Measurements from ENCODE around the gene HOXC9. TPM values are rescaled to one million over a fixed set of nuclear protein-coding genes. Genes with fewer than 3 reads are reported as not detected.

The HOXC9 gene
- total and polyA plus RNA-seq, 4 donors: not detected

DNA sequence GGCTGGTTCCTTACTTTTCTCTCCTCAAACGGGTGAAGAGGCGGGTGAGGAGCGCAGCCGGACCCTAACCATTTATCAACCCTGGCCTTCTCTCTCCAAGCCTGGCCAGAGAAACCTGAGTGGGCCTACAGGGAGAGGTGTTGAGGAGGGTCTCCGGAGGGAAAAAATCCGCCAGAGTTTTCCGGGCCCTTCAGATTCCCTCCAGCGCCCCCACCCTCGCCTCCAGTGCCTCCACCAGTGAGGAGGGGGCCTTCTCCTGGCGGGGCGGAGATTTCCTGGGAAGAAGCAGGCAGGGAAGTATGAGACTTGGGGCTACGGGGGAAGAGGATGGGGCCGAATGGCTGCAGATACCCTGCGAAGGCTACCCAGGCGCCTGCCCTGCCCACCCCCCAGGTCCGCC, 31.5 kb downstream of the HOXC9 start:
- Histone ChIP-seq H3K4me3 (ENCODE audit: low read depth in 1 of 3, low read length in 3 of 3) (no peak overlapping the region), H3K9me3 (ENCODE audit: control insufficient read depth in 4 of 4, low read length in 3 of 4) (peaks cover 0 to 3% (median 0%) of the 10 kb centered on the region in 4 donors), H3K27ac (ENCODE audit: low read depth in 1 of 2, low read length in 2 of 2) (no peak overlapping the region), H3K27me3 (ENCODE audit: control insufficient read depth in 4 of 4, insufficient read depth in 4 of 4, low read length in 3 of 4) (peaks cover 14 to 31% (median 27%) of the 10 kb centered on the region in 4 donors), H3K9ac (ENCODE audit: low read depth in 1 of 2, low read length in 2 of 2) (no peak overlapping the region), H3K4me1 (ENCODE audit: control insufficient read depth in 4 of 4, insufficient read depth in 4 of 4, low read length in 3 of 4) (peaks cover 0 to 20% (median 4%) of the 10 kb centered on the region in 4 donors), H3K36me3 (ENCODE audit: control insufficient read depth in 4 of 4, insufficient read depth in 3 of 4, low read depth in 1 of 4, low read length in 3 of 4) (no peaks in the 10 kb centered on the region)
- 29% methylated on average over 16 of the region's 16 CpGs for WGBS
- TF ChIP-seq HNF4A (conservative IDR thresholded peaks at IDR 0.05): no peak
- TF ChIP-seq, protein P1, sequence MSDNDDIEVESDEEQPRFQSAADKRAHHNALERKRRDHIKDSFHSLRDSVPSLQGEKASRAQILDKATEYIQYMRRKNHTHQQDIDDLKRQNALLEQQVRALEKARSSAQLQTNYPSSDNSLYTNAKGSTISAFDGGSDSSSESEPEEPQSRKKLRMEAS (IDR thresholded peaks at IDR 0.05): no peak
- TF ChIP-seq NR2F2 (IDR thresholded peaks at IDR 0.05): no peak
- TF ChIP-seq CTCF (IDR thresholded peaks at IDR 0.05; ENCODE audit: low read depth, low read length, missing input control): no peak
- no peak for TF ChIP-seq SP1 (IDR thresholded peaks at IDR 0.05)
- TF ChIP-seq YY1 (IDR thresholded peaks at IDR 0.05): no peak
- TF ChIP-seq FOXA1 (IDR thresholded peaks at IDR 0.05): no peak
- no peak for TF ChIP-seq TAF1 (conservative IDR thresholded peaks at IDR 0.05)
- TF ChIP-seq RXRA (IDR thresholded peaks at IDR 0.05): no peak
- TF ChIP-seq JUND (IDR thresholded peaks at IDR 0.05): no peak
- TF ChIP-seq FOXA2 (IDR thresholded peaks at IDR 0.05): no peak
- TF ChIP-seq RAD21 (IDR thresholded peaks at IDR 0.05): no peak
- no peak for TF ChIP-seq ZBTB33 (IDR thresholded peaks at IDR 0.05)
- no peak for TF ChIP-seq ATF3 (IDR thresholded peaks at IDR 0.05)
- no peak for DNase-seq (ENCODE audit: low spot score)

DNA sequence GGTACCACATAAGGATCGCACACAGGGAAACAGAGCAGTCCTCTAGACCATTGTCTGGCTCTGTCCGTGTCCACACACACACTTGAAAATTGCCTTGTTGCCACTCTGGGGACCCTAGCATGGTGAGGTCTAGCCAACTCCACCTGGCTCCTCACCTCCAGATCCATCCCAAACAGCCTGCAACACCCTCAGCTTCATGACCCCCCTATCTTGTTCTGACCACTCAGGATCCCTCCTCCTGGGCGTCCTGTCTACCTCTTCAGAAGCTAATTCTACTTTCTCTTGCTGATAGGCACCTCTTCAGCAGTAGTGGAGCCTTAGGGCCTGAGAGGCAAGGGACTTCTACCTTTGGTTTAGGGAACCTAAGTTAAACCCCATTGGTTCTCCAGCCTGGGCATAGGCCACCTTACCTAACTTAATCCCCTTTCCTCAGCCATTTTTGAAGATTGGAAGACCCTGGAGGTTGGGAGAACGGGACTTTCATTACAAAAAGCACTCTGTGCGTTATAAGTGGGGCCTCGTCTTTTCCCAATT, 32.2 kb downstream of the HOXC9 start:
- Histone ChIP-seq H3K4me1 (ENCODE audit: control insufficient read depth in 4 of 4, insufficient read depth in 4 of 4, low read length in 3 of 4) (peaks cover 0 to 20% (median 4%) of the 10 kb centered on the region in 4 donors), H3K9ac (ENCODE audit: low read depth in 1 of 2, low read length in 2 of 2) (no peak overlapping the region), H3K4me3 (ENCODE audit: low read depth in 1 of 3, low read length in 3 of 3) (no peak overlapping the region), H3K9me3 (ENCODE audit: control insufficient read depth in 4 of 4, low read length in 3 of 4) (peaks cover 0 to 3% (median 0%) of the 10 kb centered on the region in 4 donors), H3K36me3 (ENCODE audit: control insufficient read depth in 4 of 4, insufficient read depth in 3 of 4, low read depth in 1 of 4, low read length in 3 of 4) (no peaks in the 10 kb centered on the region), H3K27me3 (ENCODE audit: control insufficient read depth in 4 of 4, insufficient read depth in 4 of 4, low read length in 3 of 4) (peaks cover 14 to 28% (median 24%) of the 10 kb centered on the region in 4 donors), H3K27ac (ENCODE audit: low read depth in 1 of 2, low read length in 2 of 2) (no peak overlapping the region)
- 29% methylated on average over 6 of the region's 6 CpGs for WGBS
- no peak for DNase-seq (ENCODE audit: low spot score)
- no peak for TF ChIP-seq RAD21 (IDR thresholded peaks at IDR 0.05)
- no peak for TF ChIP-seq HNF4G (IDR thresholded peaks at IDR 0.05)
- TF ChIP-seq JUND (IDR thresholded peaks at IDR 0.05): no peak
- TF ChIP-seq GABPA (IDR thresholded peaks at IDR 0.05 in 1 of 2, conservative IDR thresholded peaks at IDR 0.05 in 1 of 2): no peak
- no peak for TF ChIP-seq HNF4A (conservative IDR thresholded peaks at IDR 0.05)
- no peak for TF ChIP-seq YY1 (IDR thresholded peaks at IDR 0.05)

Measured in liver (tissue), 9 donors.